Stimulated activated naive CD8-positive, alpha-beta T cell treated with anti-CD3 and anti-CD28 coated beads, Interleukin-15, amount 100 ng/mL, for 72 hours (primary cell): ENCODE measurements around the gene RAD18.

ENCODE experiments used
- ATAC-seq: fragments of 150-1000 bp; cut with Tn5 transposase; 2 replicates; pipeline ENCODE4 v1.10.0; 2021; ENCODE audit warnings: mild to moderate bottlenecking, moderate library complexity
- DNase-seq, 2 donors: peaks; one replicate each; pipeline ENCODE4 v3.0.0; 2021 to 2022
- H3K27ac Mint-ChIP-seq, 2 donors: one replicate each; pipeline ENCODE4 v1.8.0; 2022; ENCODE audit warnings: mild to moderate bottlenecking in 2 of 2, mixed read lengths in 2 of 2, moderate library complexity in 2 of 2
- H3K27me3 Mint-ChIP-seq: one replicate; pipeline ENCODE4 v1.8.0; 2022; ENCODE audit warnings: mixed read lengths
- H3K4me1 Mint-ChIP-seq: one replicate; pipeline ENCODE4 v1.8.0; 2022; ENCODE audit warnings: mild to moderate bottlenecking, mixed read lengths
- H3K4me3 Mint-ChIP-seq, 2 donors: one replicate each; pipeline ENCODE4 v1.8.0; 2022; ENCODE audit warnings: mild to moderate bottlenecking in 2 of 2, mixed read lengths in 2 of 2, moderate library complexity in 1 of 2
- H3K9me3 Mint-ChIP-seq, 2 donors: one replicate each; pipeline ENCODE4 v1.8.0; 2022; ENCODE audit warnings: mixed read lengths in 2 of 2

RAD18 gene

GRCh38 chr3:8851703-8852102 is 111.6 kb downstream of the RAD18 start:
- H3K4me3 Mint-ChIP-seq = no peak overlapping the region
- no peaks in the 10 kb centered on the region for H3K4me1 Mint-ChIP-seq
- DNase-seq (no peak), ATAC-seq (no peak)
- H3K27me3 Mint-ChIP-seq = no peaks in the 10 kb centered on the region
- H3K9me3 Mint-ChIP-seq = no peaks in the 10 kb centered on the region
- H3K27ac Mint-ChIP-seq = no peak overlapping the region

DNA sequence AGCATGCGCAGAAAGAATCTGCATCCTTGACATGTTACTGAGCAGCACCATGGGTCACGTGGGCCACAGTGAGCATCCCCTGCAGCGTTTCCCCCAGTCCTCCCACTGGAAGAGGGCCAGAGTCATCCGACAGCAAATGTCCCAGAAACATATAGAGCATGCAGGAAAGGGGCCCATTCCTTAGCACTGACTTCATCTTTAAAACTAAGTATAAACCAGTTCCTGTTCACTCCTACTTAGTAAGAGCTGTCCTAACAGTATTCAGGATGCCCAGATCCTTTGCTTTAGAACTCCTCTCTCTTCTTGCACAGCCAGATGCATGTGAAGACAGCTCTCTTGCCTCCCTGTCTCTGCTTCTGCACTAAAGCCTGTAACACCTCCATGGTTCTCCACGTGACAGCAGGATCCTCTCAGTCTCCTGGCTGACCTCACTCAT is 114.6 kb downstream of the RAD18 start:
- H3K27ac Mint-ChIP-seq = no peak overlapping the region
- DNase-seq = no peak

DNA sequence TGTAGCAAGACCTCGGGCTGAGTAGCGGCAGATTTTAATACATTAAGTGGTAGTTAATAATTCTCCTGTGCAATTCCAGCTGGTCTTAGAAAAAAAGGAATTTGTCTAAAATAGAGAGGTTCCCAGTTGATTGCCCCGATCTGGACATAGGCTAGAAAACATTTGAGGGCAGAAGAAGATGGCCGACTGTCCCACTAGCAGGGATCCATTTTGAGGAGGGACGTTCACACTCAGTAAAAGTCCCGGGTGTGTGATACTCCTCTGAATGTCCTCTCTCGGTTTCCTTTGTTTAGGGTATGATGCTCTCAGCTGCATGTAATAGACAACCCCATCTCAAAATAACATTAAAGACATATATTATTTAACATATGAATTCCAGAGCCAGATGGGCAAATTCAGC is 116.0 kb downstream of the RAD18 start:
- Mint-ChIP-seq H3K27me3 (no peaks in the 10 kb centered on the region), H3K4me1 (no peaks in the 10 kb centered on the region), H3K4me3 (no peak overlapping the region), H3K27ac (no peak overlapping the region), H3K9me3 (no peaks in the 10 kb centered on the region)
- DNase-seq (no peak), ATAC-seq (no peak)

More for the DNA sequence above, 114.6 kb downstream of the RAD18 start:
- no peak for ATAC-seq
- no peaks in the 10 kb centered on the region for H3K4me1 Mint-ChIP-seq
- no peaks in the 10 kb centered on the region for H3K27me3 Mint-ChIP-seq
- H3K9me3 Mint-ChIP-seq = no peaks in the 10 kb centered on the region
- H3K4me3 Mint-ChIP-seq = no peak overlapping the region

DNA sequence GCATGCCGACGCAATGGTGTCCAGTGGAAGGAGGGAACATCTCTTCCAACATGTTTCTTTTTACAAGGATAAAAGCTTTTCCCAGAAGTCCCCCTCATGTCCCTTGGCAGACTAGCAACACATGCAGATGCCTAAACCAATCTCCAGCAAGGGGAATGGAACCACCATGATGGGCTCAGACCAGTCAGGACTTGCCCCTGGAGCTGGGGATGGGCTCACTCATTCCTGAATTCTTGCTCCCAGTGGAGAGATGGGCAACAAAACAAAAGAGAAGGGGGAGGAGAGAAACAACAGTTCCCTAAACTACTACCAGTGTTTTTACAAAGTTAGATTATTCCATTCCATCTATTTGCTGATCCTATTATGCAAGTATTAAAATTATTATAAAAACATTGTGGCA is 117.1 kb downstream of the RAD18 start:
- Mint-ChIP-seq H3K9me3 (no peaks in the 10 kb centered on the region), H3K4me3 (no peak overlapping the region), H3K27ac (no peak overlapping the region), H3K27me3 (no peaks in the 10 kb centered on the region), H3K4me1 (no peaks in the 10 kb centered on the region)
- no peak for ATAC-seq
- DNase-seq = no peak

GRCh38 chr3:8845641-8846040 is 117.6 kb downstream of the RAD18 start:
- DNase-seq (no peak), ATAC-seq (no peak)
- H3K4me1 Mint-ChIP-seq = no peaks in the 10 kb centered on the region
- no peaks in the 10 kb centered on the region for H3K27me3 Mint-ChIP-seq
- H3K4me3 Mint-ChIP-seq = no peak overlapping the region
- H3K9me3 Mint-ChIP-seq = no peaks in the 10 kb centered on the region
- no peak overlapping the region for H3K27ac Mint-ChIP-seq

GRCh38 chr3:8843347-8843746 is 119.9 kb downstream of the RAD18 start:
- no peak overlapping the region for H3K4me3 Mint-ChIP-seq
- H3K4me1 Mint-ChIP-seq = no peaks in the 10 kb centered on the region
- ATAC-seq (no peak), DNase-seq (no peak)
- no peaks in the 10 kb centered on the region for H3K27me3 Mint-ChIP-seq
- H3K9me3 Mint-ChIP-seq = no peaks in the 10 kb centered on the region
- H3K27ac Mint-ChIP-seq = no peak overlapping the region

- H3K27ac Mint-ChIP-seq = no peak overlapping the region
- H3K27me3 Mint-ChIP-seq = no peaks in the 10 kb centered on the region
- ATAC-seq (no peak), DNase-seq (no peak)
- H3K9me3 Mint-ChIP-seq = no peaks in the 10 kb centered on the region
- H3K4me1 Mint-ChIP-seq = no peaks in the 10 kb centered on the region
- H3K4me3 Mint-ChIP-seq = no peak overlapping the region
These were observed 121.0 kb downstream of the RAD18 start for GRCh38 chr3:8842293-8842692.

DNA sequence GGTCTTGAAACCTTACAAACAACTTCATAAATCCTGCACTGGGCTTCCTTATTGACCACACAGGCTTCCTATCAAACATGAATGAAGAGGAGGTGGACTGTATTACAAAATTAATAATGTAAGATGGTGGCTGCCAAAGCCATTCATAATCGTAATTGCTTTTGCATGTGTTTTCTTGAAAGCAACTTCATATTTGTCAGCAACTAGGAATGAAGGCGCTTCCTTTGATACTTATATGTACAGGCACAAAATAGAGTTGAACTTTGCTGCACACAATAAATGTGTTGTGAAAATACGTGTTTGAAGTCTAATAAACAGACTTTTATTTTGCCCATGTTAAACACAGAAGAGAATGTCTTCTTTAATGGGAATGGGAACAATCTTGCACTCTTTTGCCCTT is 121.8 kb downstream of the RAD18 start:
- Mint-ChIP-seq H3K9me3 (no peaks in the 10 kb centered on the region), H3K27me3 (no peaks in the 10 kb centered on the region), H3K4me1 (no peaks in the 10 kb centered on the region), H3K27ac (no peak overlapping the region), H3K4me3 (no peak overlapping the region)
- no peak for DNase-seq
- ATAC-seq = no peak

GRCh38 chr3:8840556-8840955 is 122.7 kb downstream of the RAD18 start:
- Mint-ChIP-seq H3K27me3 (no peaks in the 10 kb centered on the region), H3K9me3 (no peaks in the 10 kb centered on the region), H3K27ac (no peak overlapping the region), H3K4me3 (no peak overlapping the region), H3K4me1 (no peaks in the 10 kb centered on the region)
- ATAC-seq = no peak
- DNase-seq = no peak

DNA sequence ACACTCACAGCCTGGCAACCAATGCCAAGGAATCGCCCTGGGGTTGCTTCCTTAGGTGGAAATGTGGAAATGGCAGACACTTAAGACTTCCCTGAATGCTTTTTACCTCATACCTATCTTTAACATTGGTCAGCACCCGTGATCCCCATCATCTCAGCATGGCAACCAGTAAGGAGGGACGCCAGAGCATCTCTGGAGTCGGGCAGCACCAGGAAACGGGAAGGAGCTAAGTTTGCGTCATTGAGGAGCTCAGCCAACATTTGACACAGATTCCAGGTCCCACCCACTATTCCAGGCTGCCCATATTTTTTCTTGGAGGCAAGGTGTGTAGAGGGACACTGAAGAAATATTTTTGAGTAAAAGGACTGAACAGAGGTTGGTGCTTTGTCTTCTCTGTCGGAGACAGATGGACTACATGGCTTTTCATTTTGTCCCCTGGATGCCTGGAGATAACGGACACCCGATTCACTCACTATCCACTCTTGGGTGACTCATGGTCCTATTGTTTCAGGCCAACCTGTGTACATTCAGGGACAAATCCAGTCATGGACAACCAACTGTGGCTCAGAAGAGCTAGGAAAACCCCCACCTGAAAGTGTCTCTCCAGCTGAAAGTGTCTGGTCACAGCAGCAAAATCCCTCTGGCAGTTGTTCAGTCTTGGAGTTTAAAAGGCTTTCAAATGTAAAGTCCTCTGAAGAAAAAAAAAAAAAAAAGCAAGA is 123.5 kb downstream of the RAD18 start:
- no peaks in the 10 kb centered on the region for H3K4me1 Mint-ChIP-seq
- H3K27ac Mint-ChIP-seq = no peak overlapping the region
- H3K27me3 Mint-ChIP-seq = no peaks in the 10 kb centered on the region
- ATAC-seq (no peak), DNase-seq (no peak)
- no peaks in the 10 kb centered on the region for H3K9me3 Mint-ChIP-seq
- no peak overlapping the region for H3K4me3 Mint-ChIP-seq

DNA sequence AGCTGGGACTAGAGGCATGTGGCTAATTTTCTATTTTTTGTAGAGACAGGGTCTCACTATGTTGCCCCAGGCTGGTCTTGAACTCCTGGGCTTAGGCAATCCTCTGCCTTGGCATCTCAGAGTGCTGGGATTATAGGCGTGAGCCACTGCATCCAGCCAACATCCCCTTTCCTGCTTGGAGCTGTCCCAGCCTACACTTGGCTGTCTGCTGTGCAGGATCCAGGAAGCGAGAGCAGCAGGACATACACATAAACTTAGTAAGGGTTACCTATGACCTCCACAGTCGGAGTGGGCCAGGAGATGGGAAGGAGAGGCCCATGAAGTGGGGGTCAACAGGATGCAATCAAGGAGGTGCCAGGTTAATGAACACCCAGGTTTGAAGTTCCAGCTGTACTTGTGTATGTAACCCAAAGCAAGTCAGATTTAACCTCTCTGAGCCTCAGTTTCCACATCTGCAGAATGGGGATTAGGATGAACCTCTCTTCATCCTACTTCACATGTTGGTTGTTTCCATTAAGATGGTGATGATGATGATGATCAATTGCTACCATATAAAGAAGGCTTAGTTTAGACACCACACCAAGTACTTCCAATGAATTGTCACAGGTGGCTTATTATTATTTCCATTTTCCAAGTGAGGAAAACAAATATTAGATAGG is 124.4 kb downstream of the RAD18 start:
- H3K9me3 Mint-ChIP-seq = no peaks in the 10 kb centered on the region

DNA sequence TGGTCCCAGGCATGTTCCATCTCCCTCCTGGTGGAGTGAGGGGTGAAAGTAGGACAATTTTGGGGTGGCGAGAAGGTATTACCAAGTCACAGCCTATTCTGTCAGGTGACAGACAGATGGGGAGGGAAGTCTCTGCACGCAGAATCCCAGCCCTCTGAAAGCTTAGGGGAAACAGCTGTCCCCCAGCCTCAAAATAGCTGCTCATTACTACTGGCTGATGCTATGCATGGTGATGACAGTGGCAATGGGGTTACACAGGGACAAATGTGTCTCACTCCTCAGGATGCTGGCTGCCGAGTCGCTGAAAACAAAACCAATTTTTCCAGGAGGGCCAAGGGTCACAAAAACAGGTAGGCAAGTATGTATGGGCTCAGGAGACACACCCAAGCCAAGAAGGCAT is 125.0 kb downstream of the RAD18 start:
- H3K9me3 Mint-ChIP-seq = no peaks in the 10 kb centered on the region
- H3K4me1 Mint-ChIP-seq = no peaks in the 10 kb centered on the region
- ATAC-seq = no peak
- H3K27ac Mint-ChIP-seq = no peak overlapping the region
- no peaks in the 10 kb centered on the region for H3K27me3 Mint-ChIP-seq
- DNase-seq = no peak
- H3K4me3 Mint-ChIP-seq = no peak overlapping the region

More for the DNA sequence above, 124.4 kb downstream of the RAD18 start:
- Mint-ChIP-seq H3K4me3 (no peak overlapping the region), H3K27ac (no peak overlapping the region), H3K27me3 (no peaks in the 10 kb centered on the region), H3K4me1 (no peaks in the 10 kb centered on the region)
- ATAC-seq = no peak
- no peak for DNase-seq

GRCh38 chr3:8837162-8837561 is 126.1 kb downstream of the RAD18 start:
- no peak for ATAC-seq
- H3K9me3 Mint-ChIP-seq = no peaks in the 10 kb centered on the region
- no peaks in the 10 kb centered on the region for H3K27me3 Mint-ChIP-seq
- DNase-seq = no peak
- no peak overlapping the region for H3K27ac Mint-ChIP-seq
- H3K4me3 Mint-ChIP-seq = no peak overlapping the region
- H3K4me1 Mint-ChIP-seq = no peaks in the 10 kb centered on the region

GRCh38 chr3:8836096-8836495 is 127.2 kb downstream of the RAD18 start:
- Mint-ChIP-seq H3K4me1 (no peaks in the 10 kb centered on the region), H3K9me3 (no peaks in the 10 kb centered on the region), H3K27ac (peak overlapping the region in 1 of 2 donors; percentile 70), H3K4me3 (no peak overlapping the region), H3K27me3 (no peaks in the 10 kb centered on the region)
- ATAC-seq = no peak
- no peak for DNase-seq

DNA sequence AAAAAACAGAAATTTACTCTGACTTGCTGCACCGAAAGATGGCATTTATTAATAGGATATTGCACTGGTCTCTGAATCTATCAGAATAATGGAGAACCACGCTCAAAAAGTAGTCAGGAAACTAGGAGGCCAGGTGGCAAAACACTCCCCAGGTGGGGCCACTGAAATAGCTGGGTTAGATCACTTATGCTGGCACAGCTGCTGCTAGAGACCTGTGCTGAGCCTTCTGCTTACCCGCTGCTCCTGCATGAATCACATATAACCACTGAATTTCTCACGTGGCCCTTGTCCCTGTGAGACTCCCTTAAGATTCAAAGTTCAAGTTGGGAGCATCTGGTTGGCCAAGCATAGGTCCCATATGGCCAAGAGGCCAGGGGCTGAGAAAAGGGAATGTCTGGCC is 127.9 kb downstream of the RAD18 start:
- DNase-seq = no peak
- no peak for ATAC-seq
- Mint-ChIP-seq H3K4me3 (no peak overlapping the region), H3K27me3 (no peaks in the 10 kb centered on the region), H3K4me1 (no peaks in the 10 kb centered on the region), H3K9me3 (no peaks in the 10 kb centered on the region), H3K27ac (no peak overlapping the region)

GRCh38 chr3:8834974-8835373 is 128.3 kb downstream of the RAD18 start:
- H3K27me3 Mint-ChIP-seq = no peaks in the 10 kb centered on the region
- ATAC-seq (no peak), DNase-seq (no peak)
- H3K27ac Mint-ChIP-seq = no peak overlapping the region
- no peaks in the 10 kb centered on the region for H3K9me3 Mint-ChIP-seq
- H3K4me1 Mint-ChIP-seq = no peaks in the 10 kb centered on the region
- no peak overlapping the region for H3K4me3 Mint-ChIP-seq

GRCh38 chr3:8827641-8828040 is 135.6 kb downstream of the RAD18 start:
- Mint-ChIP-seq H3K27ac (no peak overlapping the region), H3K4me3 (no peak overlapping the region), H3K27me3 (no peaks in the 10 kb centered on the region), H3K9me3 (no peaks in the 10 kb centered on the region), H3K4me1 (no peaks in the 10 kb centered on the region)
- no peak for ATAC-seq
- DNase-seq = no peak
